GM06990 (cell line): Measurements from ENCODE around the gene MAP3K6.

Source experiments
- DNase-seq: peaks from one replicate; pipeline ENCODE4 v3.0.0-alpha.2; 2011; ENCODE audit not compliant: insufficient read length; ENCODE audit errors: extremely low read depth
- H3K27me3 ChIP-seq: replicated peaks from 2 replicates; pipeline ENCODE4 v1.6.0; 2011; ENCODE audit warnings: low read length; ENCODE audit not compliant: control insufficient read depth, insufficient read depth
- H3K36me3 ChIP-seq: 2 replicates; pipeline ENCODE4 v1.5.1; 2011; ENCODE audit warnings: low read length; ENCODE audit not compliant: control insufficient read depth, insufficient read depth
- H3K4me3 ChIP-seq: replicated peaks from 2 replicates; pipeline ENCODE4 v1.5.1; 2011; ENCODE audit warnings: low read depth, mild to moderate bottlenecking, control low read depth, low read length
- CTCF ChIP-seq: IDR thresholded peaks from 2 replicates; pipeline ENCODE4 v1.5.1; 2011; ENCODE audit warnings: low read length, control low read depth, mild to moderate bottlenecking, inconsistent platforms; ENCODE audit not compliant: insufficient read depth, poor library complexity, severe bottlenecking

The MAP3K6 gene

GRCh38 chr1:27380766-27381733 lies 14.3 kb upstream of the MAP3K6 start:
- Histone ChIP-seq H3K4me3 (no peak overlapping the region), H3K27me3 (peaks cover 1% of the 10 kb centered on the region), H3K36me3 (no peaks in the 10 kb centered on the region)
- no peak for TF ChIP-seq CTCF
- DNase-seq = no peak

- no peak for DNase-seq
- peaks cover 1% of the 10 kb centered on the region for H3K27me3 ChIP-seq
- H3K4me3 ChIP-seq = no peak overlapping the region
- no peak for TF ChIP-seq CTCF
- no peaks in the 10 kb centered on the region for H3K36me3 ChIP-seq
Measured at GRCh38 chr1:27380224-27380623, 13.5 kb upstream of the MAP3K6 start.

- Histone ChIP-seq H3K36me3 (no peaks in the 10 kb centered on the region), H3K4me3 (no peak overlapping the region), H3K27me3 (peaks cover 1% of the 10 kb centered on the region)
- no peak for TF ChIP-seq CTCF
- no peak for DNase-seq
Measured at GRCh38 chr1:27379564-27380122, 12.9 kb upstream of the MAP3K6 start.

- no peak for DNase-seq
- Histone ChIP-seq H3K27me3 (peaks cover 1% of the 10 kb centered on the region), H3K4me3 (no peak overlapping the region), H3K36me3 (no peaks in the 10 kb centered on the region)
- TF ChIP-seq CTCF = no peak
Measured at GRCh38 chr1:27377760-27378495, 11.2 kb upstream of the MAP3K6 start.

GRCh38 chr1:27374362-27375086 lies 7.8 kb upstream of the MAP3K6 start, which contains the start of gene FCN3:
Gene FCN3 (minus strand): TSS chr1:27374824. CDS start chr1:27374818, 6 bp downstream.
- Histone ChIP-seq H3K4me3 (no peak within 1 kb of the TSS), H3K36me3 (no peaks in the 10 kb centered on the region), H3K27me3 (peaks cover 1% of the 10 kb centered on the region)
- no peak for TF ChIP-seq CTCF
- no peak for DNase-seq
